ENCODE data around the gene CRELD1.

GRCh38 chr3:9930804-9931418 lies 2.7 kb upstream of the CRELD1 start:
- peak; percentile 25 for TF ChIP-seq CTCF (IDR thresholded peaks at IDR 0.05; ENCODE audit: poor library complexity)
- TF ChIP-seq EZH2 (IDR thresholded peaks at IDR 0.05; ENCODE audit: borderline replicate concordance): no peak

Data from hepatocyte (in vitro differentiated cells).